GM12878 (cell line): ENCODE results near the gene KLHDC10. TPM values are rescaled to one million over a fixed set of nuclear protein-coding genes. Genes with fewer than 3 reads are reported as not detected.

Experiments
- ATAC-seq: fragments of 200-7000 bp; cut with Tn5 transposase; 3 replicates; pipeline ENCODE4 v1.9.1; 2020; ENCODE audit warnings: mild to moderate bottlenecking, moderate library complexity
- BruUV-seq: library from RNA; stranded (reverse); fragments of 400-500 nt; replicated peaks from 2 replicates; lab custom pipeline; 2021; lab: Mats Ljungman, UMichigan
- CTCF ChIA-PET: fragments of 300-600 bp; sonication (Branson Sonifier 250); formaldehyde crosslinking; extraction: SDS; loops from one replicate; lab custom pipeline; 2021; ENCODE audit warnings: inconsistent platforms; lab: Yijun Ruan, JAX
- POLR2A ChIA-PET: fragments of 350-600 bp; formaldehyde crosslinking; extraction: SDS; loops from one replicate; lab custom pipeline; 2021; ENCODE audit warnings: inconsistent platforms; lab: Charles Lee
- RAD21 ChIA-PET: fragments of 300-600 bp; sonication (Branson Sonifier 250); formaldehyde crosslinking; loops from one replicate; lab custom pipeline; 2023; ENCODE audit warnings: antibody characterized with exemption; ENCODE audit not compliant: unreplicated experiment; lab: Charles Lee
- SMC1A ChIA-PET: fragments of 300-600 bp; sonication (Branson Sonifier 250); formaldehyde crosslinking; loops from one replicate; lab custom pipeline; 2023; ENCODE audit not compliant: unreplicated experiment, uncharacterized antibody; lab: Charles Lee
- DNase-seq: peaks from one replicate; pipeline ENCODE4 v3.0.0-alpha.2; 2011; ENCODE audit warnings: low read depth, low spot score
- FAIRE-seq: peaks from 3 replicates; lab custom pipeline; 2011; peaks lifted over from hg19 to GRCh38; lab: Jason Lieb, UNC
- H2AFZ ChIP-seq: 2 replicates; pipeline ENCODE4 v1.6.0; 2011; ENCODE audit warnings: low read depth, low read length, control low read depth; ENCODE audit not compliant: control insufficient read depth
- H3K27ac ChIP-seq: 2 replicates; pipeline ENCODE4 v1.5.1; 2011; ENCODE audit warnings: control low read depth; ENCODE audit not compliant: control insufficient read depth, insufficient read depth
- H3K27me3 ChIP-seq, 2 experiments: replicated peaks in 1 of 2; 2 replicates each; pipeline versions ENCODE4 v1.6.0 to v1.6.1; 2011; ENCODE audit warnings: low read length in 1 of 2; ENCODE audit not compliant: control insufficient read depth in 2 of 2, insufficient read depth in 2 of 2
- H3K36me3 ChIP-seq, 2 experiments: 2 replicates each; pipeline ENCODE4 v1.5.1; 2011; ENCODE audit warnings: low read length in 1 of 2; ENCODE audit not compliant: control insufficient read depth in 2 of 2, insufficient read depth in 2 of 2
- H3K4me1 ChIP-seq: 2 replicates; pipeline ENCODE4 v1.6.1; 2011; ENCODE audit warnings: mild to moderate bottlenecking, low read length, moderate library complexity, mixed read lengths; ENCODE audit not compliant: control insufficient read depth, insufficient read depth
- H3K4me2 ChIP-seq: 2 replicates; pipeline ENCODE4 v1.6.0; 2011; ENCODE audit warnings: control low read depth; ENCODE audit not compliant: control insufficient read depth, insufficient read depth
- H3K4me3 ChIP-seq: fragments of 200-600 bp; sonication (generic); 2 replicates; pipeline ENCODE4 v1.5.1; 2016
- H3K79me2 ChIP-seq: 2 replicates; pipeline ENCODE4 v1.6.0; 2011; ENCODE audit warnings: low read length; ENCODE audit not compliant: control insufficient read depth, insufficient read depth
- H3K9ac ChIP-seq: 2 replicates; pipeline ENCODE4 v1.8.0; 2011; ENCODE audit warnings: low read length, control low read depth, mixed read lengths; ENCODE audit not compliant: control insufficient read depth, insufficient read depth
- H3K9me3 ChIP-seq: replicated peaks from 3 replicates; pipeline ENCODE4 v1.5.1; 2011; ENCODE audit warnings: mild to moderate bottlenecking, low read length; ENCODE audit not compliant: control insufficient read depth, insufficient read depth
- H4K20me1 ChIP-seq: 2 replicates; pipeline ENCODE4 v1.6.0; 2011; ENCODE audit not compliant: control insufficient read depth, insufficient read depth
- BHLHE40 ChIP-seq, 2 experiments: fragments of 450-650 bp in 1 of 2; IDR thresholded peaks; 2 replicates each; pipeline ENCODE4 v1.6.1; 2011 to 2017; ENCODE audit warnings: low read depth in 2 of 2, borderline replicate concordance in 1 of 2, improper control_type of control experiment in 1 of 2, low read length in 1 of 2, mild to moderate bottlenecking in 1 of 2
- BMI1 ChIP-seq: fragments of 450-650 bp; IDR thresholded peaks from 2 replicates; pipeline ENCODE4 v1.6.1; 2016; ENCODE audit warnings: mild to moderate bottlenecking, moderate library complexity, borderline replicate concordance
- CBX5 ChIP-seq: sonication (generic); IDR thresholded peaks from 2 replicates; pipeline ENCODE4 v1.6.1; 2016; ENCODE audit warnings: low read depth, moderate library complexity, mild to moderate bottlenecking, inconsistent platforms
- CEBPB ChIP-seq, 2 experiments: fragments of 150-350 bp in 1 of 2; IDR thresholded peaks; 2 replicates each; pipeline ENCODE4 v1.6.1; 2012 to 2014; ENCODE audit warnings: low read depth in 2 of 2, low read length in 2 of 2, borderline replicate concordance in 1 of 2, inconsistent platforms in 1 of 2
- CEBPZ ChIP-seq: fragments of 150-350 bp; IDR thresholded peaks from 2 replicates; pipeline ENCODE4 v1.6.1; 2016; ENCODE audit warnings: low read depth, low read length
- FOXM1 ChIP-seq: IDR thresholded peaks from 2 replicates; pipeline ENCODE4 v1.6.1; 2012; ENCODE audit warnings: low read depth, mild to moderate bottlenecking, inconsistent platforms, low read length, moderate library complexity
- IRF4 ChIP-seq: IDR thresholded peaks from 2 replicates; pipeline ENCODE4 v1.6.1; 2011; ENCODE audit warnings: low read depth, low read length
- IRF5 ChIP-seq: fragments of 450-650 bp; IDR thresholded peaks from 2 replicates; pipeline ENCODE4 v1.6.1; 2017; ENCODE audit warnings: borderline replicate concordance
- JUNB ChIP-seq: IDR thresholded peaks from 2 replicates; pipeline ENCODE4 v1.6.1; 2016; ENCODE audit warnings: antibody characterized with exemption, mild to moderate bottlenecking
- JUND ChIP-seq: IDR thresholded peaks from 2 replicates; pipeline ENCODE4 v1.6.1; 2012; ENCODE audit warnings: low read depth, mild to moderate bottlenecking, low read length, improper control_type of control experiment, moderate library complexity
- NBN ChIP-seq: fragments of 450-650 bp; IDR thresholded peaks from 2 replicates; pipeline ENCODE4 v1.6.1; 2016
- NFIC ChIP-seq: IDR thresholded peaks from 2 replicates; pipeline ENCODE4 v1.6.1; 2012; ENCODE audit warnings: low read depth, mild to moderate bottlenecking, inconsistent platforms, low read length, moderate library complexity
- NFXL1 ChIP-seq: fragments of 450-650 bp; IDR thresholded peaks from 2 replicates; pipeline ENCODE4 v1.6.1; 2017; ENCODE audit warnings: antibody characterized with exemption, mild to moderate bottlenecking, borderline replicate concordance
- NR2C2 ChIP-seq: IDR thresholded peaks from 2 replicates; pipeline ENCODE4 v1.6.1; 2011; ENCODE audit warnings: borderline replicate concordance, low read depth; ENCODE audit not compliant: control insufficient read depth, insufficient read length
- SMAD5 ChIP-seq: IDR thresholded peaks from 2 replicates; pipeline ENCODE4 v1.6.1; 2016; ENCODE audit warnings: antibody characterized with exemption, low read depth
- ZBED1 ChIP-seq: IDR thresholded peaks from 2 replicates; pipeline ENCODE4 v1.6.1; 2016; ENCODE audit warnings: borderline replicate concordance
- ZNF217 ChIP-seq: fragments of 450-650 bp; IDR thresholded peaks from 2 replicates; pipeline ENCODE4 v1.6.1; 2017; ENCODE audit warnings: antibody characterized with exemption, mild to moderate bottlenecking
- ZNF274 ChIP-seq: IDR thresholded peaks from one replicate; pipeline ENCODE4 v1.8.0; 2011; ENCODE audit not compliant: insufficient read length, insufficient read depth
- WGBS: methylation state at CpG from one replicate; pipeline ENCODE4 v1.1.6; 2016; ENCODE audit warnings: low lambda C conversion rate; ENCODE audit not compliant: insufficient replicate concordance, insufficient coverage; ENCODE audit errors: missing lambda C conversion rate; 5-methylcytosine and 5-hydroxymethylcytosine counted together
- in situ Hi-C: fragments of 300-500 bp; cut with MboI; formaldehyde crosslinking; loops from 9 replicates; pipeline ENCODE4 v1.14.3; 2018; ENCODE audit warnings: mixed read lengths
- intact Hi-C: fragments of 100-400 bp; cut with micrococcal nuclease; formaldehyde crosslinking; loops from one replicate; pipeline ENCODE4 v1.14.2; 2022; ENCODE audit not compliant: unreplicated experiment
- polyA plus RNA-seq, 11 experiments: library from polyadenylated mRNA; depleted of rRNA in 4 of 11; unstranded in 6 of 11; stranded (reverse) in 5 of 11; fragments of >200 nt; fragmentation: Nextera tagmentation in 4 of 11; fragmentation: Illumina TruSeq in 1 of 11; extraction: Ambion mirVana in 4 of 11; extraction: Trizol in 1 of 11; gene quantifications; 1 replicate in 1 of 11; 2 replicates in 10 of 11; pipeline versions ENCODE4 v1.2.1 to v1.2.3, GENCODE V29; 2011 to 2016; ENCODE audit warnings: inconsistent platforms in 2 of 11, missing spikeins in 2 of 11, low read depth in 1 of 11
- total RNA-seq, 4 experiments: library from RNA; depleted of rRNA in 3 of 4; stranded (reverse); fragments of >200 nt in 3 of 4; fragmentation: Illumina TruSeq in 1 of 4; extraction: Trizol in 1 of 4; gene quantifications; 2 replicates each; pipeline versions ENCODE4 v1.2.1 to v1.2.3, GENCODE V29; 2013 to 2021
- TF ChIP-seq, protein P1 (sequence below): IDR thresholded peaks from 2 replicates; pipeline ENCODE4 v1.6.1; 2012; ENCODE audit warnings: low read depth, low read length, improper control_type of control experiment

Gene KLHDC10
- total and polyA plus RNA-seq, 10 of the 15 experiments (the other 5 are each of a cell fraction or from before 2014, with no cell fraction given) = 2.9 to 20.6 (median 9.4) TPM

- intact Hi-C loops = no loop called here
- CTCF ChIA-PET = no interaction called here
- H3K27me3 ChIP-seq = no peaks in the 10 kb centered on the region
- no peak overlapping the region for H3K27ac ChIP-seq
- no peaks in the 10 kb centered on the region for H3K79me2 ChIP-seq
- no peak for ATAC-seq
- WGBS = 99% methylated on average over 5 of the region's 5 CpGs
- no TSS peak for BruUV-seq
- H3K9ac ChIP-seq = no peak overlapping the region
- no peak for DNase-seq
- no peak for FAIRE-seq
- TF ChIP-seq JUND = no peak
- TF ChIP-seq BMI1 = no peak
- TF ChIP-seq ZNF274 = no peak
- no peak for TF ChIP-seq SMAD5
- TF ChIP-seq ZBED1 = no peak
- TF ChIP-seq, protein P1, sequence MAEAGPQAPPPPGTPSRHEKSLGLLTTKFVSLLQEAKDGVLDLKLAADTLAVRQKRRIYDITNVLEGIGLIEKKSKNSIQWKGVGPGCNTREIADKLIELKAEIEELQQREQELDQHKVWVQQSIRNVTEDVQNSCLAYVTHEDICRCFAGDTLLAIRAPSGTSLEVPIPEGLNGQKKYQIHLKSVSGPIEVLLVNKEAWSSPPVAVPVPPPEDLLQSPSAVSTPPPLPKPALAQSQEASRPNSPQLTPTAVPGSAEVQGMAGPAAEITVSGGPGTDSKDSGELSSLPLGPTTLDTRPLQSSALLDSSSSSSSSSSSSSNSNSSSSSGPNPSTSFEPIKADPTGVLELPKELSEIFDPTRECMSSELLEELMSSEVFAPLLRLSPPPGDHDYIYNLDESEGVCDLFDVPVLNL = no peak
- TF ChIP-seq NR2C2 = no peak
- no peak for TF ChIP-seq IRF4
- TF ChIP-seq CEBPB (IDR thresholded peaks at IDR 0.05; ENCODE audit: borderline replicate concordance in 1 of 2, low read depth in 2 of 2, low read length in 2 of 2) = no peak
- TF ChIP-seq NBN = no peak
- TF ChIP-seq FOXM1 = no peak
- no peak for TF ChIP-seq BHLHE40 (IDR thresholded peaks at IDR 0.05; ENCODE audit: borderline replicate concordance in 1 of 2, low read depth in 2 of 2, low read length in 1 of 2)
- no peak for TF ChIP-seq CEBPZ
- no peak for TF ChIP-seq NFXL1
- no peak for TF ChIP-seq IRF5
- no peak for TF ChIP-seq JUNB
- TF ChIP-seq ZNF217 = no peak
- no peak for TF ChIP-seq NFIC
- TF ChIP-seq CBX5 = no peak
- TF ChIP-seq, all 136 proteins: peak for 0
- ChIA-PET RAD21 (no interaction called here), SMC1A (interaction anchor here (0.6 kb wide), 1 partner anchor 479 kb away, joined by 3 read pairs; no protein-coding TSS in a partner anchor), POLR2A (no interaction called here)
- H3K4me2 ChIP-seq = no peak overlapping the region
- H3K9me3 ChIP-seq = no peaks in the 10 kb centered on the region
- in situ Hi-C loops = no loop called here
- H3K4me1 ChIP-seq = no peaks in the 10 kb centered on the region
- no peak overlapping the region for H2AFZ ChIP-seq
- H3K36me3 ChIP-seq = peaks cover 7% of the 10 kb centered on the region in 2 experiments
- no peaks in the 10 kb centered on the region for H4K20me1 ChIP-seq
- no peak overlapping the region for H3K4me3 ChIP-seq
These were observed 91.9 kb downstream of the KLHDC10 start for GRCh38 chr7:130162196-130162595.
